Body of pancreas (tissue), 4 donors: ENCODE measurements around the gene ISLR2.

Experiments used
- POLR2A ChIP-seq, 3 donors: fragments of 450-650 bp; IDR thresholded peaks; one replicate each; pipeline ENCODE4 v1.6.1; 2016; ENCODE audit warnings: antibody characterized with exemption in 3 of 3, mild to moderate bottlenecking in 2 of 3
- TF ChIP-seq, protein P1 (sequence below), 7 experiments: fragments of 450-650 bp in 4 of 7; fragments of 200-600 bp in 3 of 7; sonication (generic) in 3 of 7; IDR thresholded peaks; one replicate each; pipeline ENCODE4 v1.5.1; 2016 to 2019; ENCODE audit warnings: antibody characterized with exemption in 7 of 7

DNA sequence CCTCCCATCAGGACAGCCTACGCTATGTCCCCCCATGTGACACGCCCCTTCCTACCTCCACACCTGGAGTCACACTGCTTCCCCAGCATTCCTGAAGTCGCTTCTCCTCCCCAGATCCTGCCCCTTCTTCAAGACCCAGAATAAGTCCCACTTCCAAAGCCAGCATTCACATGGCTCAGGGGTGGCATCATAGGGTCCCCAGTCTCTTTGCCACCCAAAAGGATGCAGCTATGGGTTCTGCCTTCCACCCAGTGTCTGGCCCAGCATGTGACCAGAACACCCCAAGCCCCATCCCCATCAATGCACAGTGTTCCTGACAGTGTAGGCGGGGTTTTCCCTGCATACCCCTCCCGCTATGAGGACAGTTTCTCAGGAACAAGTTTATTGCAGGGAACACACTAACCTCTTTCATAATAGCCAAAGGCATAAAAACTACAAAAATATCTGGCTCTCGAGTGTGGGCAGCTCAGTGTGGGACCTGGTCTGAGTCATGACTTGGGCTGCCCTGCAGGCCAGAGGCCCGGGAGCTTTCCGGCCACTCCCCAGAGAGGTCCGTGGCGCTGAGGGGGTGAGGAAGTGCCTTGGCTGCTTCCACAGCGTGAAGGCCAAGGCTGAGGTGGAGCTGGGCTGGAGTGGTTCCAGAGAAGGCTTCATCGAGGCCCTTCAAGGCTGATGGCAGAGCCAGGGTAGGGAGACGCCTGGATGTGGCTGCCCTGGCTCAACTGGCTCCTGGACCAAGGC, 48.9 kb downstream of the ISLR2 start:
- TF ChIP-seq, protein P1, sequence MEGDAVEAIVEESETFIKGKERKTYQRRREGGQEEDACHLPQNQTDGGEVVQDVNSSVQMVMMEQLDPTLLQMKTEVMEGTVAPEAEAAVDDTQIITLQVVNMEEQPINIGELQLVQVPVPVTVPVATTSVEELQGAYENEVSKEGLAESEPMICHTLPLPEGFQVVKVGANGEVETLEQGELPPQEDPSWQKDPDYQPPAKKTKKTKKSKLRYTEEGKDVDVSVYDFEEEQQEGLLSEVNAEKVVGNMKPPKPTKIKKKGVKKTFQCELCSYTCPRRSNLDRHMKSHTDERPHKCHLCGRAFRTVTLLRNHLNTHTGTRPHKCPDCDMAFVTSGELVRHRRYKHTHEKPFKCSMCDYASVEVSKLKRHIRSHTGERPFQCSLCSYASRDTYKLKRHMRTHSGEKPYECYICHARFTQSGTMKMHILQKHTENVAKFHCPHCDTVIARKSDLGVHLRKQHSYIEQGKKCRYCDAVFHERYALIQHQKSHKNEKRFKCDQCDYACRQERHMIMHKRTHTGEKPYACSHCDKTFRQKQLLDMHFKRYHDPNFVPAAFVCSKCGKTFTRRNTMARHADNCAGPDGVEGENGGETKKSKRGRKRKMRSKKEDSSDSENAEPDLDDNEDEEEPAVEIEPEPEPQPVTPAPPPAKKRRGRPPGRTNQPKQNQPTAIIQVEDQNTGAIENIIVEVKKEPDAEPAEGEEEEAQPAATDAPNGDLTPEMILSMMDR (IDR thresholded peaks at IDR 0.05), result no peak
- TF ChIP-seq POLR2A (IDR thresholded peaks at IDR 0.05), result no peak
